HL-60 (cell line): ENCODE measurements around the gene HS3ST4.

Source experiments
- DNase-seq, 2 experiments: peaks; one replicate each; pipeline ENCODE4 v3.0.0-alpha.2; 2010 to 2020; ENCODE audit warnings: low read depth in 1 of 2, low spot score in 1 of 2
- H3K27ac ChIP-seq: fragments of 250-450 bp; sonication (Bioruptor Pico); replicated peaks from 2 replicates; pipeline ENCODE4 v1.5.1; 2020; ENCODE audit warnings: mild to moderate bottlenecking, moderate library complexity
- H3K27me3 ChIP-seq: fragments of 250-450 bp; sonication (Bioruptor Pico); 2 replicates; pipeline ENCODE4 v1.5.1; 2021; ENCODE audit warnings: mild to moderate bottlenecking, moderate library complexity; ENCODE audit not compliant: insufficient read depth, poor library complexity, severe bottlenecking
- H3K4me3 ChIP-seq: replicated peaks from 2 replicates; pipeline ENCODE4 v1.5.1; 2011; ENCODE audit warnings: mild to moderate bottlenecking, control low read depth, low read length; ENCODE audit not compliant: insufficient read depth
- GABPA ChIP-seq: IDR thresholded peaks from 2 replicates; pipeline ENCODE4 v1.6.1; 2012; ENCODE audit warnings: low read depth
- POLR2AphosphoS5 ChIP-seq: IDR thresholded peaks from 2 replicates; pipeline ENCODE4 v1.6.1; 2012; ENCODE audit warnings: low read depth
- SPI1 ChIP-seq: IDR thresholded peaks from 2 replicates; pipeline ENCODE4 v1.6.1; 2012; ENCODE audit warnings: low read depth, mild to moderate bottlenecking, borderline replicate concordance
- TF ChIP-seq, protein P1 (sequence below): IDR thresholded peaks from one replicate; pipeline ENCODE4 v1.5.1; 2011; ENCODE audit warnings: low read length, control low read depth, inconsistent platforms; ENCODE audit not compliant: insufficient read depth
- TF ChIP-seq, protein P2 (sequence below): IDR thresholded peaks from 2 replicates; pipeline ENCODE4 v1.6.1; 2012; ENCODE audit warnings: low read depth; ENCODE audit not compliant: insufficient replicate concordance

HS3ST4 gene

DNA sequence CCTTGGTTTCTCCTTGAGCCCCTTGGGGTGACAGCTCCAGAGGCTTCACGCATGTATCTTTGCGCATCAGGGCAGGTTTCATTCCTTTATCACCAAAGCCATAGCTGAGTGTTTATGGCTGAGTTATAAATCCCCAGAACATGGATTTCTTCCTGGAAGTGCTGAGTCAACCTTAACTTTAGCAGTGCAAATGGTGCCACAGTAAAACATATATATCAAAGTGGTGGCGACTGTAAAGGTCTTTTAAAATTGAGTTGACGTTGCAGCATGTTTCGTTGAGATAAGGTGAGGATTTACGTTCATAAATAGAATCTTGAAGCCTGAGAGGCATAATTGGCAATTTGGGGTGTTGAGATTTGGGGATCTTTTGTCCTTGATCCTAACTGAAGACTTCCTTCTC lies 214.1 kb downstream of the HS3ST4 start:
- H3K27ac ChIP-seq = no peak overlapping the region
- no peak for DNase-seq
- no peak overlapping the region for H3K4me3 ChIP-seq
- TF ChIP-seq POLR2AphosphoS5 = no peak
- no peak for TF ChIP-seq GABPA
- TF ChIP-seq SPI1 = no peak
- TF ChIP-seq, protein P1, sequence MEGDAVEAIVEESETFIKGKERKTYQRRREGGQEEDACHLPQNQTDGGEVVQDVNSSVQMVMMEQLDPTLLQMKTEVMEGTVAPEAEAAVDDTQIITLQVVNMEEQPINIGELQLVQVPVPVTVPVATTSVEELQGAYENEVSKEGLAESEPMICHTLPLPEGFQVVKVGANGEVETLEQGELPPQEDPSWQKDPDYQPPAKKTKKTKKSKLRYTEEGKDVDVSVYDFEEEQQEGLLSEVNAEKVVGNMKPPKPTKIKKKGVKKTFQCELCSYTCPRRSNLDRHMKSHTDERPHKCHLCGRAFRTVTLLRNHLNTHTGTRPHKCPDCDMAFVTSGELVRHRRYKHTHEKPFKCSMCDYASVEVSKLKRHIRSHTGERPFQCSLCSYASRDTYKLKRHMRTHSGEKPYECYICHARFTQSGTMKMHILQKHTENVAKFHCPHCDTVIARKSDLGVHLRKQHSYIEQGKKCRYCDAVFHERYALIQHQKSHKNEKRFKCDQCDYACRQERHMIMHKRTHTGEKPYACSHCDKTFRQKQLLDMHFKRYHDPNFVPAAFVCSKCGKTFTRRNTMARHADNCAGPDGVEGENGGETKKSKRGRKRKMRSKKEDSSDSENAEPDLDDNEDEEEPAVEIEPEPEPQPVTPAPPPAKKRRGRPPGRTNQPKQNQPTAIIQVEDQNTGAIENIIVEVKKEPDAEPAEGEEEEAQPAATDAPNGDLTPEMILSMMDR = no peak
- TF ChIP-seq, protein P2, sequence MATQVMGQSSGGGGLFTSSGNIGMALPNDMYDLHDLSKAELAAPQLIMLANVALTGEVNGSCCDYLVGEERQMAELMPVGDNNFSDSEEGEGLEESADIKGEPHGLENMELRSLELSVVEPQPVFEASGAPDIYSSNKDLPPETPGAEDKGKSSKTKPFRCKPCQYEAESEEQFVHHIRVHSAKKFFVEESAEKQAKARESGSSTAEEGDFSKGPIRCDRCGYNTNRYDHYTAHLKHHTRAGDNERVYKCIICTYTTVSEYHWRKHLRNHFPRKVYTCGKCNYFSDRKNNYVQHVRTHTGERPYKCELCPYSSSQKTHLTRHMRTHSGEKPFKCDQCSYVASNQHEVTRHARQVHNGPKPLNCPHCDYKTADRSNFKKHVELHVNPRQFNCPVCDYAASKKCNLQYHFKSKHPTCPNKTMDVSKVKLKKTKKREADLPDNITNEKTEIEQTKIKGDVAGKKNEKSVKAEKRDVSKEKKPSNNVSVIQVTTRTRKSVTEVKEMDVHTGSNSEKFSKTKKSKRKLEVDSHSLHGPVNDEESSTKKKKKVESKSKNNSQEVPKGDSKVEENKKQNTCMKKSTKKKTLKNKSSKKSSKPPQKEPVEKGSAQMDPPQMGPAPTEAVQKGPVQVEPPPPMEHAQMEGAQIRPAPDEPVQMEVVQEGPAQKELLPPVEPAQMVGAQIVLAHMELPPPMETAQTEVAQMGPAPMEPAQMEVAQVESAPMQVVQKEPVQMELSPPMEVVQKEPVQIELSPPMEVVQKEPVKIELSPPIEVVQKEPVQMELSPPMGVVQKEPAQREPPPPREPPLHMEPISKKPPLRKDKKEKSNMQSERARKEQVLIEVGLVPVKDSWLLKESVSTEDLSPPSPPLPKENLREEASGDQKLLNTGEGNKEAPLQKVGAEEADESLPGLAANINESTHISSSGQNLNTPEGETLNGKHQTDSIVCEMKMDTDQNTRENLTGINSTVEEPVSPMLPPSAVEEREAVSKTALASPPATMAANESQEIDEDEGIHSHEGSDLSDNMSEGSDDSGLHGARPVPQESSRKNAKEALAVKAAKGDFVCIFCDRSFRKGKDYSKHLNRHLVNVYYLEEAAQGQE = no peak
- H3K27me3 ChIP-seq = no peaks in the 10 kb centered on the region

DNA sequence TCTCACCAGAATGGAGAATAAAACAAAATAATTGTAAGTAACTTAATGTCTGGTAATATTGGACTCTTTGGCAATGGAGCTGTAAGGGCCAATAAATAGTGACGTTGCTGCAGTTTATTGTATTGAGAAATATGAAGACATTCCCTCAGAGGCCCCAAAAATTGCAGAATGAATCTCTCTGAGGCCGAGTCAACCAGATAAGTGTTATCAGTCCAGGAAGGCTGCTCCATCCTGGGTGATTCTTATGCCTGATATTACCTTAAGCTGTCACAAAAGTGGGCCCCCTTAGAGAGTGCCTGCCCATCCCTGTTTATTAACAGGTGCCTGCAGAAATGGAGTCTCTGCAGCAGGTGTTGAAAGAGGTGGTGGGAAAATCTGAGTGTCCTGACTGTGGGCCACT lies 219.2 kb downstream of the HS3ST4 start:
- no peaks in the 10 kb centered on the region for H3K27me3 ChIP-seq
- DNase-seq = no peak
- no peak overlapping the region for H3K4me3 ChIP-seq
- TF ChIP-seq, protein P2 = no peak
- TF ChIP-seq, protein P1 = no peak
- TF ChIP-seq SPI1 (no peak), POLR2AphosphoS5 (no peak), GABPA (no peak)
- H3K27ac ChIP-seq = no peak overlapping the region

DNA sequence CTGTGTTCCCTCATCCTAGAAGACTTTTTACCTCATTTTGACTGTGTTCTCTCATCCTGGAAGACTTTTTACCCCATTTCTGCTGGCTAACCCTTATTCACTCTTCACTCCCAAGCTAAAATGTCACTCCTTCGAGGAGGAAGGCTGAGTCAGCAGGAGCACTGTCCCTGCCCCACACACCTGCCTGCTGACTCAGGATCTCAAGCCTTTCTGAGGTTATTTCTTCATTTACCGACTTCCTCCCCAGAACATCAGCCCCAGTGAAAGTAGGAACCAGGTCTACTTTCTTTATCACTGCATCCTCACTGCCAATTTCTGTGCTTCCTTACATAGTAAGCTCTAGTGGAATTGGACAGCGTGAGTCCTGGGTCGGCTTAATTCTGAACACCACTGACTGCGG lies 220.6 kb downstream of the HS3ST4 start:
- H3K27me3 ChIP-seq = no peaks in the 10 kb centered on the region
- DNase-seq = no peak
- H3K4me3 ChIP-seq = no peak overlapping the region
- H3K27ac ChIP-seq = no peak overlapping the region
- TF ChIP-seq SPI1 (no peak), POLR2AphosphoS5 (no peak), GABPA (no peak)
- TF ChIP-seq, protein P1 = no peak
- TF ChIP-seq, protein P2 = no peak
